ENCODE results near the gene PTGR3. TPM values are rescaled to one million over a fixed set of nuclear protein-coding genes. Genes with fewer than 3 reads are reported as not detected.

PTGR3 gene
- total RNA-seq, 4 donors from 2014 or later: 24.9 to 46.8 (median 29.6) TPM

GRCh38 chr18:75162467-75162866, 46.5 kb downstream of the PTGR3 start:
- ATAC-seq: peak; percentile 37
- Histone ChIP-seq H3K36me3 (no peaks in the 10 kb centered on the region), H3K9me3 (no peaks in the 10 kb centered on the region), H3K4me1 (peaks cover 0 to 12% (median 3%) of the 10 kb centered on the region in 3 donors), H3K27me3 (no peaks in the 10 kb centered on the region), H3K27ac (no peak overlapping the region), H3K4me3 (no peak overlapping the region)
- WGBS, 2 donors (ENCODE audit: low coverage in 1 of 2): 17 to 49% methylated on average over 1 to 2 of the region's 3 CpGs
- no peak for TF ChIP-seq POLR2A (IDR thresholded peaks at IDR 0.05)
- peak in 1 of 4 experiments; percentile 11 for TF ChIP-seq CTCF (IDR thresholded peaks at IDR 0.05)
- TF ChIP-seq POLR2AphosphoS5 (IDR thresholded peaks at IDR 0.05): peak; percentile 21
- no peak for TF ChIP-seq EP300 (IDR thresholded peaks at IDR 0.05)

- no peak for ATAC-seq
- peak overlapping the region in 1 of 2 donors; percentile 43 for H3K4me3 ChIP-seq
- 32 to 46% methylated on average over 3 to 7 of the region's 14 CpGs for WGBS, 2 donors (ENCODE audit: low coverage in 1 of 2)
- H3K27ac ChIP-seq: peak overlapping the region in 1 of 4 donors; percentile 31
- H3K27me3 ChIP-seq: no peaks in the 10 kb centered on the region
- no peak for TF ChIP-seq POLR2AphosphoS5 (IDR thresholded peaks at IDR 0.05)
- TF ChIP-seq EP300 (IDR thresholded peaks at IDR 0.05): no peak
- no peak for TF ChIP-seq POLR2A (IDR thresholded peaks at IDR 0.05)
- no peak for TF ChIP-seq CTCF (IDR thresholded peaks at IDR 0.05)
- H3K36me3 ChIP-seq: no peaks in the 10 kb centered on the region
- H3K4me1 ChIP-seq: peaks cover 0 to 12% (median 3%) of the 10 kb centered on the region in 3 donors
- no peaks in the 10 kb centered on the region for H3K9me3 ChIP-seq
Observed at GRCh38 chr18:75161256-75162028, 47.5 kb downstream of the PTGR3 start.

- no peak for ATAC-seq
- H3K9me3 ChIP-seq: no peaks in the 10 kb centered on the region
- WGBS, 2 donors (ENCODE audit: low coverage in 1 of 2): 32 to 34% methylated on average over 3 to 13 of the region's 13 CpGs
- no peaks in the 10 kb centered on the region for H3K27me3 ChIP-seq
- H3K4me1 ChIP-seq: peaks cover 0 to 12% (median 3%) of the 10 kb centered on the region in 3 donors
- H3K27ac ChIP-seq: no peak overlapping the region
- TF ChIP-seq POLR2AphosphoS5 (IDR thresholded peaks at IDR 0.05): no peak
- TF ChIP-seq CTCF (IDR thresholded peaks at IDR 0.05): peak in 1 of 4 experiments; percentile 16
- H3K4me3 ChIP-seq: peak overlapping the region in 1 of 2 donors; percentile 26
- no peaks in the 10 kb centered on the region for H3K36me3 ChIP-seq
Observed at GRCh38 chr18:75160364-75160763, 48.6 kb downstream of the PTGR3 start.

GRCh38 chr18:75159646-75160356, 49.1 kb downstream of the PTGR3 start:
- peak overlapping the region in 1 of 2 donors; percentile 26 for H3K4me3 ChIP-seq
- H3K36me3 ChIP-seq: no peaks in the 10 kb centered on the region
- WGBS, 2 donors (ENCODE audit: low coverage in 1 of 2): 54 to 79% methylated on average over 11 to 15 of the region's 16 CpGs
- no peak for ATAC-seq
- no peak for TF ChIP-seq POLR2AphosphoS5 (IDR thresholded peaks at IDR 0.05)
- TF ChIP-seq CTCF (IDR thresholded peaks at IDR 0.05): no peak
- no peak for TF ChIP-seq EP300 (IDR thresholded peaks at IDR 0.05)
- TF ChIP-seq POLR2A (IDR thresholded peaks at IDR 0.05): no peak
- H3K27me3 ChIP-seq: no peaks in the 10 kb centered on the region
- peaks cover 0 to 3% (median 0%) of the 10 kb centered on the region in 3 donors for H3K9me3 ChIP-seq
- H3K4me1 ChIP-seq: peaks cover 0 to 12% (median 3%) of the 10 kb centered on the region in 3 donors
- H3K27ac ChIP-seq: no peak overlapping the region

Data from gastroesophageal sphincter (tissue), 4 donors.